GM12872 (cell line): ENCODE measurements around the gene PTPRD.

Source experiments
- TF ChIP-seq, protein P1 (sequence below): IDR thresholded peaks from 3 replicates; pipeline ENCODE4 v1.5.1; 2011; ENCODE audit warnings: low read depth, mild to moderate bottlenecking, low read length, moderate library complexity; ENCODE audit not compliant: insufficient read depth

The PTPRD gene

DNA sequence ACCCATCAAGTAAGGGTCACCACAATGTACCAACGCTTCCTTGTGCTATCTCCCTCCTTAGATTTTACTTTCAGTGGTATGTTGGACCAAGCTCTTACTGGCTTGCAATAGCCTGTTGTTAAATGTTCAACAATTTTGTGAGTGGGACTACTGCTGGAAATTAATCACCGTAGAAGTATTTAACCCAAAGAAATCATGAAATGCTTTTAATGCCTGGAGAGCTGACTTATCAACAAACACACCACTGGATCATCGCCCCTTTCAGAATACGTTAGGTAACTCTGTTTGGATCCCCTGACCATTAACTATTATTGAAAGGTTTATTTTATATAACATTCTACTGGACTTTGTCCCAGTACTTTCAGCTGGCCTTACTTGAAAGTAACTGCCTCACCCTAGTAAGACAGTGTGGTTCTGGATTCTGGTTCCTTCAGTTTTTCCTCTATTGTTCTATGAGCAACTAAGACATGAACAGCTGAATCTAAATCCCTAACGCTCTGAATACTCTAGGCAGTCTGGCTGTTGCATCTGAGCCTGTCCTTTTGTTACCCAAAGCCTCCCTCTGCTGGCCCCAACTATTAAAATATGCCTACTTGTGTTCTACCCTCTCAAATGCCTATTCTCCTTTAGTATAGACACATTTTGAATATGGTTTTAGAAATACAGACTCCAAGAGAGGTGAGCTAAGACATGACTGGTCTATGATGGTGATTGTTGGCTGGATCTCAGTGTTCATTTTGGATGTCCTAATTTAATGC, 1609.8 kb downstream of the PTPRD start:
- TF ChIP-seq, protein P1, sequence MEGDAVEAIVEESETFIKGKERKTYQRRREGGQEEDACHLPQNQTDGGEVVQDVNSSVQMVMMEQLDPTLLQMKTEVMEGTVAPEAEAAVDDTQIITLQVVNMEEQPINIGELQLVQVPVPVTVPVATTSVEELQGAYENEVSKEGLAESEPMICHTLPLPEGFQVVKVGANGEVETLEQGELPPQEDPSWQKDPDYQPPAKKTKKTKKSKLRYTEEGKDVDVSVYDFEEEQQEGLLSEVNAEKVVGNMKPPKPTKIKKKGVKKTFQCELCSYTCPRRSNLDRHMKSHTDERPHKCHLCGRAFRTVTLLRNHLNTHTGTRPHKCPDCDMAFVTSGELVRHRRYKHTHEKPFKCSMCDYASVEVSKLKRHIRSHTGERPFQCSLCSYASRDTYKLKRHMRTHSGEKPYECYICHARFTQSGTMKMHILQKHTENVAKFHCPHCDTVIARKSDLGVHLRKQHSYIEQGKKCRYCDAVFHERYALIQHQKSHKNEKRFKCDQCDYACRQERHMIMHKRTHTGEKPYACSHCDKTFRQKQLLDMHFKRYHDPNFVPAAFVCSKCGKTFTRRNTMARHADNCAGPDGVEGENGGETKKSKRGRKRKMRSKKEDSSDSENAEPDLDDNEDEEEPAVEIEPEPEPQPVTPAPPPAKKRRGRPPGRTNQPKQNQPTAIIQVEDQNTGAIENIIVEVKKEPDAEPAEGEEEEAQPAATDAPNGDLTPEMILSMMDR = no peak

DNA sequence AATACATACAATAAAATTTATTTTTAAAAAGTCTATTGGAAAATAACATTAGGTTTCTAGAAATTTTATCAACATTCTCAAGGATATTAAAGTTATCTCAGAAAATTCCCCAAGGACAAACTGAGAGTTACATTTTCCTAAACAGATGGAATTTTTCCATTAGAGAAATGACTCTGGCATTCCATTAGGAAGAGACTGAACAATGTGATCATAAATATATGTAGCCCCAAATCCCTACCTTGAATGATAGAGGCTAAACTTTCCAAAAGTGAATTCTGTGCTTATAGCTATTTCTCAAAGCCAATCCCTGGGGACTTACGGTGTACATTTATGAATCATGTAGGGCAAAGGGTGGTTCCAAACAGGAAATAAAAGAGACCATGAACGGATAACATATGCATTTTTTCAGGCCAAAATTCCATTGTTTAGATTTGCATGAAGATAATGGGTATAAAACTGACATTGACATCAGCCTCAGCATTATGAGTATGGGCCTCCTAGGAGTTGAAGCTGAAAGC, 1632.2 kb downstream of the PTPRD start:
- TF ChIP-seq, protein P1 = no peak

DNA sequence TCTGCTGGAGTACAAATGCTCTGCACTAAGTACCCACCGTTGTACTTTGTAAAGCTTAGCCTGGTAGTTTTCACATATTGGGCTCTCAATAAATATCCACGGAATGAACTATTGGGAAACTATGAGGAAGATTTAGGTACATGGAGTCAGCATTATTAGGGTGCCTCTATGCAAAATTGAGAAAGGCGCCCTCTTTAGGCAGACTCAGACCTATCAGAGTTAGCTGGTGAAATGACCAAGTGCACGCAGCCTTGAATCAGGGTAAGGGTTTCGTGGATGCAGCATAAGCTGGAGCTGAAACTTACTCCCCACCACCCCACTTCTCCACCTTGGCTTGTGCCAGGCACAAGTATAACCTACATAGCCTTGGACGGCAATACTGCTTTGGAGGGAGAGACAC, 1634.5 kb downstream of the PTPRD start:
- TF ChIP-seq, protein P1 = no peak

DNA sequence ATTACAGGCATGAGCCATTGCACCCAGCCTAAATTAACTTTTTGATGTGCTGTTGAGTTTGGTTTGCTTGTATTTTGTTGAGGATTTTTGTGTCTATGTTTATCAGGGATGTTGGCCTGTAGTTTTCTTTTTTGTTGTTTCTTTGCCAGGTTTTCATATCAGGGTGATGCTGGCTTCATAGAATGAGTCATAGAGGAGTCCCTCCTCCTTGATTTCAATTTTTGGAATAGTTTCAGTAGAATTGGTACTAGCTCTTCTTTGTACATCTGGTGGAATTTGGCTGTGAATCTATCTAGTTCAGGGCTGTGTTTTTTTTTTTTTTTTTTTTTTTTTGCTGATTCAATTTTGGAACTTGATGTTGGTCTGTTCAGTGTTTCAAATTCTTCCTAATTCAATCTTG, 1648.9 kb downstream of the PTPRD start:
- TF ChIP-seq, protein P1 = no peak

DNA sequence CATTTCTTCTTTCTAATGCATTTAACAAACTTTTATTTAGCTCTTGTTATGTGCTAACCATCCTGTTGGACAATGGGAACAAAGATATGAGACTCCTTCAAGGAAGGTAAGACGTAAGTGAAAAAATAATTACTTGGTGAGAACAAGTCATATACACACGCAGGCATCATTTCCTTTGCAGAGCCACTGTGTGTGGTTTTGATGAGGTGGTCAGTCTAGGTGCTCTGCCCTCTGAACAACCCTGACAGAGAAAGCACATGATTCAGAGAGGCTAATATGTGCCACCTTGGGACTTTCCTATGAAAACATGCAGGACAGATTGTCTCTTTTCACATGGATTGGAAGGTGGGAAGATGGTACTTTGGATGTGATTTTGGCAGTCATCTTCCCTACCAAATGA, 1650.7 kb downstream of the PTPRD start:
- TF ChIP-seq, protein P1 = no peak

DNA sequence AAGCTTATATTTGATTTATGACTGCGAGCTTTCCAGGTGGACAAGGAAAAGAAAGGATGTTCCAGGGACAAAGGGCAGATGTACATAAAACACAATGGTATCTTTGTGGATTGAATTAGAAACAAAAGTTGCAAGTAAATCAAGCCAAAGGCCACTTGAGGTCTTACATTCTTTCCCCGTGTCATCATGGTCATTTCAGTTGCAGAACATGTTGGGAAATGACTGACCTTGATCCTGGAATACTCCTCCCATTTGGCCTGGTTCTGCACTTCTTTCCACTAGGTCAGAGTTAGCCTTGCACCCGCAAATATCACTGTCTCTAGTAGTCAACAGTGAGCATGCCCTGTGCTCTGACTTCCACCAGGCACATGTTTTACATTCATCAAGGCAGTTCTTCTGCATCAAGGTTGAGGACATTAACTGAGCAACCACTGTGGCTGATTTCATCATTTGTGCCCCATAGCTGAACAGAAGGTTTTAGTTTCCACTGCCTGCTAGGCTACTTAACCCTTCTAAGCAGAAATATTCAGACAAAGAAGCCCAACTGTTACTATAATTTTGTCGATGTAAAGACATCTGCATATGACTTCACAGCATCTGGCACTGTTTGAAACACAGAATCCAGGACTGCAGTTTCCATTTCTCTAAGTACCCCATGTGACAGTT, 1651.5 kb downstream of the PTPRD start:
- TF ChIP-seq, protein P1 = no peak

DNA sequence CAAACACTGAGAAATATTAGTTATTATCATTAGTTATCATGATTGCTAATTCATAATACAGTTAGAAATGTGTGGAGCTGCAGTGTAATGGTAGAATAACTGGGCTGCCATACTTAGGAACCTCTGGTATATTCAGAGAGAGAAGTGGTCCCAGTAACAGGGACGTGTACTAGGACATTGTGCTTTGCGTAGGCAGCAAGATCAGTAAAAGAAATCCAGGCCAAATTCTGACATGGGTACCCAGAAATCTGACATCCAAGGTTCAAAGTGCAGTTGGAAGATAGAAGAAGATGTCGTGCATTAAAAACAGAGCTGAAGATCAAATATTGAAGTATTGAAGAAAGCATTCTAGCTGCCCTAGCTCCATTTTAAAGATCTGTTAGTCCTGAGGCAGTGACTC, 1652.5 kb downstream of the PTPRD start:
- TF ChIP-seq, protein P1 = no peak
